IMR-90 (cell line): ENCODE results near the gene PRSS50. TPM values are rescaled to one million over a fixed set of nuclear protein-coding genes. Genes with fewer than 3 reads are reported as not detected.

ENCODE experiments used
- ATAC-seq: fragments of 200-7000 bp; cut with Tn5 transposase; 2 replicates; pipeline ENCODE4 v1.9.1; 2020; ENCODE audit warnings: low read depth, mild to moderate bottlenecking, moderate library complexity
- BruUV-seq: library from RNA; stranded (reverse); fragments of 400-500 nt; replicated peaks from 2 replicates; lab custom pipeline; 2021; lab: Mats Ljungman, UMichigan
- CTCF ChIA-PET: fragments of 300-600 bp; formaldehyde crosslinking; extraction: SDS; loops from one replicate; lab custom pipeline; 2021; ENCODE audit warnings: antibody characterized with exemption; lab: Yijun Ruan, JAX
- POLR2A ChIA-PET: fragments of 300-600 bp; sonication (Branson Sonifier 250); formaldehyde crosslinking; loops from one replicate; lab custom pipeline; 2022; ENCODE audit warnings: antibody characterized with exemption; ENCODE audit not compliant: unreplicated experiment; lab: Charles Lee
- DNase-seq: peaks from one replicate; pipeline ENCODE4 v3.0.0; 2013
- H2AFZ ChIP-seq: replicated peaks from 2 replicates; pipeline ENCODE3; 2013; ENCODE audit warnings: low read length, mild to moderate bottlenecking; ENCODE audit not compliant: poor library complexity
- H2AK5ac ChIP-seq: 2 replicates; pipeline ENCODE4 v1.6.1; 2013; ENCODE audit warnings: low read depth, low read length, inconsistent platforms
- H2AK9ac ChIP-seq: replicated peaks from 2 replicates; pipeline ENCODE3; 2013; ENCODE audit warnings: mild to moderate bottlenecking, low read depth, low read length, moderate library complexity; ENCODE audit not compliant: poor library complexity
- H2BK120ac ChIP-seq: 2 replicates; pipeline ENCODE4 v1.6.1; 2013; ENCODE audit warnings: low read depth, low read length, inconsistent platforms
- H2BK15ac ChIP-seq: 3 replicates; pipeline ENCODE4 v1.6.1; 2013; ENCODE audit warnings: low read depth, low read length, inconsistent platforms
- H2BK20ac ChIP-seq: 2 replicates; pipeline ENCODE4 v1.6.1; 2013; ENCODE audit warnings: low read depth, mild to moderate bottlenecking, inconsistent platforms, low read length, moderate library complexity
- H2BK5ac ChIP-seq: 2 replicates; pipeline ENCODE4 v1.6.1; 2013; ENCODE audit warnings: mild to moderate bottlenecking, low read depth, low read length, inconsistent platforms; ENCODE audit not compliant: poor library complexity, severe bottlenecking
- H3K14ac ChIP-seq: replicated peaks from 2 replicates; pipeline ENCODE4 v1.6.1; 2013; ENCODE audit warnings: low read depth, low read length, inconsistent platforms
- H3K18ac ChIP-seq: 2 replicates; pipeline ENCODE4 v1.6.1; 2013; ENCODE audit warnings: low read depth, low read length, control low read depth
- H3K23ac ChIP-seq: 2 replicates; pipeline ENCODE4 v1.6.1; 2013; ENCODE audit warnings: low read depth, low read length, inconsistent platforms
- H3K27ac ChIP-seq: 2 replicates; pipeline ENCODE4 v1.5.1; 2013; ENCODE audit warnings: mild to moderate bottlenecking, control low read depth, low read length; ENCODE audit not compliant: insufficient read depth
- H3K27me3 ChIP-seq: 2 replicates; pipeline ENCODE4 v1.6.1; 2013; ENCODE audit warnings: low read length; ENCODE audit not compliant: control insufficient read depth, insufficient read depth
- H3K36me3 ChIP-seq: 2 replicates; pipeline ENCODE4 v1.6.1; 2013; ENCODE audit warnings: low read length, mixed read lengths; ENCODE audit not compliant: control insufficient read depth, insufficient read depth
- H3K4ac ChIP-seq: 2 replicates; pipeline ENCODE4 v1.6.1; 2013; ENCODE audit warnings: low read depth, low read length, inconsistent platforms
- H3K4me1 ChIP-seq: 2 replicates; pipeline ENCODE4 v1.6.1; 2013; ENCODE audit warnings: low read length, mixed read lengths; ENCODE audit not compliant: control insufficient read depth, insufficient read depth
- H3K4me2 ChIP-seq: 2 replicates; pipeline ENCODE4 v1.6.1; 2013; ENCODE audit warnings: low read depth, mild to moderate bottlenecking, control low read depth, low read length, moderate library complexity
- H3K4me3 ChIP-seq: 2 replicates; pipeline ENCODE4 v1.5.1; 2013; ENCODE audit warnings: low read depth, mild to moderate bottlenecking, control low read depth, low read length, moderate library complexity; ENCODE audit not compliant: insufficient read depth
- H3K56ac ChIP-seq: 2 replicates; pipeline ENCODE4 v1.6.1; 2013; ENCODE audit warnings: low read length, inconsistent platforms; ENCODE audit not compliant: insufficient read depth; ENCODE audit errors: extremely low read depth
- H3K79me1 ChIP-seq, 2 experiments: 2 replicates each; pipeline ENCODE4 v1.6.1; 2013; ENCODE audit warnings: low read length in 2 of 2, inconsistent platforms in 1 of 2, low read depth in 1 of 2
- H3K9ac ChIP-seq: 2 replicates; pipeline ENCODE4 v1.6.1; 2013; ENCODE audit warnings: low read depth, low read length, control low read depth
- H3K9me1 ChIP-seq: 2 replicates; pipeline ENCODE4 v1.6.1; 2013; ENCODE audit warnings: low read length, inconsistent platforms; ENCODE audit not compliant: insufficient read depth
- H3K9me3 ChIP-seq: 2 replicates; pipeline ENCODE4 v1.6.1; 2013; ENCODE audit warnings: low read length; ENCODE audit not compliant: control insufficient read depth, insufficient read depth
- H4K20me1 ChIP-seq: 2 replicates; pipeline ENCODE4 v1.6.1; 2013; ENCODE audit warnings: low read length, inconsistent platforms; ENCODE audit not compliant: insufficient read depth
- H4K5ac ChIP-seq: 2 replicates; pipeline ENCODE4 v1.6.1; 2013; ENCODE audit warnings: mild to moderate bottlenecking, low read depth, low read length, control low read depth
- H4K8ac ChIP-seq, 2 experiments: 2 replicates each; pipeline ENCODE4 v1.6.1; 2013; ENCODE audit warnings: low read depth in 2 of 2, low read length in 2 of 2, control low read depth in 1 of 2, inconsistent platforms in 1 of 2
- H4K91ac ChIP-seq: 2 replicates; pipeline ENCODE4 v1.6.1; 2013; ENCODE audit warnings: low read depth, low read length, inconsistent platforms; ENCODE audit not compliant: insufficient read depth
- ELK1 ChIP-seq: fragments of 150-350 bp; IDR thresholded peaks from 2 replicates; pipeline ENCODE4 v1.6.1; 2016; ENCODE audit warnings: low read depth, mild to moderate bottlenecking, low read length, moderate library complexity, borderline replicate concordance
- FOS ChIP-seq: fragments of 150-350 bp; IDR thresholded peaks from 2 replicates; pipeline ENCODE4 v1.6.1; 2016; ENCODE audit warnings: low read depth, low read length
- MAFK ChIP-seq: IDR thresholded peaks from 2 replicates; pipeline ENCODE4 v1.6.1; 2012; ENCODE audit warnings: low read depth, low read length, improper control_type of control experiment
- WGBS, 2 experiments: methylation state at CpG; one replicate each; pipeline versions ENCODE4 v1.1.5 to v1.1.7; 2013; ENCODE audit warnings: missing lambda C conversion rate in 2 of 2; ENCODE audit not compliant: insufficient read length in 1 of 2; ENCODE audit errors: extremely low coverage in 2 of 2; 5-methylcytosine and 5-hydroxymethylcytosine counted together
- dilution Hi-C: fragments of 300-500 bp; cut with HindIII; formaldehyde crosslinking; loops from one replicate; pipeline ENCODE4 v1.14.3; 2018; ENCODE audit warnings: low sequenced_read_pairs; ENCODE audit not compliant: unreplicated experiment
- in situ Hi-C: fragments of 300-500 bp; cut with MboI; formaldehyde crosslinking; loops from 3 replicates; pipeline ENCODE4 v1.14.3; 2019; ENCODE audit warnings: low sequenced_read_pairs, inconsistent platforms, mixed read lengths
- intact Hi-C: fragments of 100-400 bp; cut with micrococcal nuclease; formaldehyde crosslinking; loops from 2 replicates; pipeline ENCODE4 v1.10.0; 2022
- polyA plus RNA-seq, 3 experiments: library from polyadenylated mRNA; depleted of rRNA; stranded (reverse); fragments of >200 nt; gene quantifications; 2 replicates each; pipeline ENCODE4 v1.2.3, GENCODE V29; 2012; ENCODE audit warnings: low replicate concordance in 1 of 3
- total RNA-seq: library from RNA; depleted of rRNA; stranded (reverse); fragments of >200 nt; gene quantifications from 2 replicates; pipeline ENCODE4 v1.2.3, GENCODE V29; 2012

PRSS50 gene
- total and polyA plus RNA-seq, 2 of the 4 experiments (the other 2 are of a cell fraction): not detected

GRCh38 chr3:46712191-46713049, 5.2 kb downstream of the PRSS50 start:
- Histone ChIP-seq H3K27me3 (peaks cover 37% of the 10 kb centered on the region), H3K9me1 (no peaks in the 10 kb centered on the region), H4K8ac (no peak overlapping the region), H2BK20ac (no peak overlapping the region), H3K23ac (no peak overlapping the region), H2BK120ac (no peak overlapping the region), H2BK5ac (no peak overlapping the region), H3K4me2 (no peak overlapping the region), H3K4me3 (no peak overlapping the region), H2BK15ac (no peak overlapping the region), H2AK9ac (no peak overlapping the region), H3K79me1 (no peaks in the 10 kb centered on the region), H2AFZ (no peak overlapping the region), H4K5ac (no peak overlapping the region), H3K4ac (no peak overlapping the region), H3K9ac (no peak overlapping the region), H2AK5ac (no peak overlapping the region), H3K27ac (no peak overlapping the region), H3K56ac (no peak overlapping the region), H4K91ac (no peak overlapping the region), H3K14ac (no peak overlapping the region), H3K36me3 (no peaks in the 10 kb centered on the region), H3K18ac (no peak overlapping the region), H3K9me3 (no peaks in the 10 kb centered on the region), H3K4me1 (no peaks in the 10 kb centered on the region), H4K20me1 (no peaks in the 10 kb centered on the region)
- DNase-seq (no peak), ATAC-seq (no peak)
- dilution Hi-C loops: no loop called here
- BruUV-seq: no TSS peak
- intact Hi-C loops: no loop called here
- TF ChIP-seq FOS (no peak), MAFK (no peak), ELK1 (no peak)
- CTCF ChIA-PET: no interaction called here
- 0% methylated on average over 1 of the region's 13 CpGs; no CpG with 5 or more reads in 1 of the 2 experiments for WGBS, 2 experiments
- in situ Hi-C loops: loop anchor here (25.0 kb wide), 1 partner anchor 650 kb away; no protein-coding TSS in a partner anchor
- POLR2A ChIA-PET: no interaction called here
